Liver (tissue), 9 donors: ENCODE measurements around the gene ATP10A. TPM values are rescaled to one million over a fixed set of nuclear protein-coding genes. Genes with fewer than 3 reads are reported as not detected.

Source experiments
- DNase-seq: peaks from one replicate; pipeline ENCODE4 v3.0.0-alpha.2; 2017; ENCODE audit warnings: low spot score
- H3K27ac ChIP-seq, 2 donors: one replicate each; pipeline ENCODE4 v1.7.0; 2013; ENCODE audit warnings: inconsistent platforms in 2 of 2, low read length in 2 of 2, control low read depth in 1 of 2, low read depth in 1 of 2, mild to moderate bottlenecking in 1 of 2
- H3K27me3 ChIP-seq, 4 donors: one replicate each; pipeline versions ENCODE4 v1.6.1 to v1.7.0; 2013; ENCODE audit warnings: low read length in 3 of 4, inconsistent platforms in 1 of 4, mild to moderate bottlenecking in 1 of 4, moderate library complexity in 1 of 4; ENCODE audit not compliant: control insufficient read depth in 4 of 4, insufficient read depth in 4 of 4
- H3K36me3 ChIP-seq, 4 donors: one replicate each; pipeline versions ENCODE4 v1.6.1 to v1.7.0; 2013; ENCODE audit warnings: low read length in 3 of 4, mild to moderate bottlenecking in 3 of 4, low read depth in 1 of 4, moderate library complexity in 1 of 4; ENCODE audit not compliant: control insufficient read depth in 4 of 4, insufficient read depth in 3 of 4
- H3K4me1 ChIP-seq, 4 donors: one replicate each; pipeline versions ENCODE4 v1.6.1 to v1.7.0; 2013; ENCODE audit warnings: low read length in 3 of 4, mild to moderate bottlenecking in 3 of 4, moderate library complexity in 1 of 4; ENCODE audit not compliant: control insufficient read depth in 4 of 4, insufficient read depth in 4 of 4
- H3K4me3 ChIP-seq, 3 donors: one replicate each; pipeline versions ENCODE4 v1.6.1 to v1.7.0; 2013; ENCODE audit warnings: low read length in 3 of 3, control low read depth in 1 of 3, low read depth in 1 of 3, mild to moderate bottlenecking in 1 of 3
- H3K9ac ChIP-seq, 2 donors: one replicate each; pipeline ENCODE4 v1.7.0; 2013; ENCODE audit warnings: low read length in 2 of 2, mild to moderate bottlenecking in 2 of 2, moderate library complexity in 2 of 2, control low read depth in 1 of 2, low read depth in 1 of 2
- H3K9me3 ChIP-seq, 4 donors: one replicate each; pipeline versions ENCODE4 v1.6.1 to v1.7.0; 2013; ENCODE audit warnings: low read length in 3 of 4; ENCODE audit not compliant: control insufficient read depth in 4 of 4
- ATF3 ChIP-seq: IDR thresholded peaks from 2 replicates; pipeline ENCODE4 v1.6.1; 2016; ENCODE audit warnings: antibody characterized with exemption
- CTCF ChIP-seq: fragments of 150-350 bp; IDR thresholded peaks from 2 replicates; pipeline ENCODE4 v1.5.1; 2017; ENCODE audit warnings: improper control_type of control experiment, low read depth, low read length; ENCODE audit not compliant: missing input control
- EGR1 ChIP-seq, 2 donors: IDR thresholded peaks; 2 replicates each; pipeline ENCODE4 v1.6.1; 2016 to 2018; ENCODE audit warnings: antibody characterized with exemption in 2 of 2, low read depth in 2 of 2
- FOXA1 ChIP-seq: IDR thresholded peaks from 2 replicates; pipeline ENCODE4 v1.6.1; 2016; ENCODE audit warnings: antibody characterized with exemption
- FOXA2 ChIP-seq: IDR thresholded peaks from 2 replicates; pipeline ENCODE4 v1.6.1; 2016; ENCODE audit warnings: antibody characterized with exemption
- HNF4G ChIP-seq: IDR thresholded peaks from 2 replicates; pipeline ENCODE4 v1.6.1; 2016; ENCODE audit warnings: antibody characterized with exemption
- JUND ChIP-seq, 2 donors: IDR thresholded peaks; 2 replicates each; pipeline ENCODE4 v1.6.1; 2016; ENCODE audit warnings: antibody characterized with exemption in 2 of 2
- NR2F2 ChIP-seq: IDR thresholded peaks from 2 replicates; pipeline ENCODE4 v1.6.1; 2016; ENCODE audit warnings: antibody characterized with exemption
- RAD21 ChIP-seq, 2 donors: IDR thresholded peaks; 2 replicates each; pipeline ENCODE4 v1.6.1; 2016; ENCODE audit warnings: antibody characterized with exemption in 2 of 2, mild to moderate bottlenecking in 2 of 2
- REST ChIP-seq: IDR thresholded peaks from 2 replicates; pipeline ENCODE4 v1.6.1; 2016; ENCODE audit warnings: antibody characterized with exemption, mild to moderate bottlenecking
- RXRA ChIP-seq, 2 donors: IDR thresholded peaks; 2 replicates each; pipeline ENCODE4 v1.6.1; 2017 to 2018; ENCODE audit warnings: antibody characterized with exemption in 2 of 2, mild to moderate bottlenecking in 1 of 2
- SP1 ChIP-seq: IDR thresholded peaks from 2 replicates; pipeline ENCODE4 v1.6.1; 2018; ENCODE audit warnings: antibody characterized with exemption, mild to moderate bottlenecking
- YY1 ChIP-seq: IDR thresholded peaks from 2 replicates; pipeline ENCODE4 v1.6.1; 2016; ENCODE audit warnings: antibody characterized with exemption, mild to moderate bottlenecking
- WGBS: extraction: QIAGEN DNeasy Blood & Tissue Kit; methylation state at CpG from one replicate; pipeline ENCODE4 v1.1.7; 2013; 5-methylcytosine and 5-hydroxymethylcytosine counted together
- polyA plus RNA-seq, 2 donors: library from polyadenylated mRNA; stranded (reverse) in 1 of 2; unstranded in 1 of 2; fragments of 200-250 nt in 1 of 2; fragments of >200 nt in 1 of 2; fragmentation: Nextera tagmentation in 1 of 2; extraction: Ambion mirVana in 1 of 2; gene quantifications; one replicate each; pipeline versions ENCODE4 v1.2.1 to v1.2.3, GENCODE V29; 2013 to 2015
- total RNA-seq, 2 donors: library from RNA; depleted of rRNA; stranded (reverse); fragments of >200 nt; gene quantifications; one replicate each; pipeline ENCODE4 v1.2.3, GENCODE V29; 2014
- donor health status: healthy.
- donor health status: healthy.
- donor health status: healthy.
- donor health status: healthy.
- donor health status: healthy.

The ATP10A gene
- total and polyA plus RNA-seq, 4 donors: 0.22 to 1.8 (median 0.39) TPM

GRCh38 chr15:25863968-25864580 lies 947 bp upstream of the ATP10A start (continued):
- TF ChIP-seq CTCF (no peak), NR2F2 (no peak), HNF4G (no peak)

- no peak overlapping the region for H3K9ac ChIP-seq
- no peak for DNase-seq
- no peaks in the 10 kb centered on the region for H3K36me3 ChIP-seq
- WGBS: 4% methylated on average over 69 of the region's 69 CpGs
- H3K9me3 ChIP-seq: no peaks in the 10 kb centered on the region
- TF ChIP-seq CTCF: no peak
- TF ChIP-seq EGR1 (IDR thresholded peaks at IDR 0.05; ENCODE audit: low read depth in 2 of 2): no peak
- TF ChIP-seq FOXA1: no peak
- no peak for TF ChIP-seq FOXA2
- TF ChIP-seq RAD21 (IDR thresholded peaks at IDR 0.05): no peak
- TF ChIP-seq HNF4G: no peak
- TF ChIP-seq REST: no peak
- no peak for TF ChIP-seq YY1
- no peak for TF ChIP-seq ATF3
- TF ChIP-seq JUND (IDR thresholded peaks at IDR 0.05): no peak
- TF ChIP-seq SP1: no peak
- no peak for TF ChIP-seq RXRA (IDR thresholded peaks at IDR 0.05)
- no peak for TF ChIP-seq NR2F2
- H3K4me1 ChIP-seq: peaks cover 4 to 24% (median 10%) of the 10 kb centered on the region in 4 donors
- H3K27ac ChIP-seq: peak overlapping the region in 1 of 2 donors; percentile 11
- H3K27me3 ChIP-seq: peaks cover 0 to 5% (median 1%) of the 10 kb centered on the region in 4 donors
- peak overlapping the region in 2 of 3 donors; percentile 18 to 63 for H3K4me3 ChIP-seq
These were observed 536 bp downstream of the ATP10A start for GRCh38 chr15:25862472-25863110.
